ENCODE results near the gene UVRAG.

UVRAG gene

GRCh38 chr11:76148941-76149613, 334.1 kb downstream of the UVRAG start:
- no peak for DNase-seq (ENCODE audit: low read depth in 3 of 3)

- no peak for DNase-seq (ENCODE audit: low read depth in 3 of 3)
Observed at GRCh38 chr11:76149713-76150112, 334.7 kb downstream of the UVRAG start.

GRCh38 chr11:76150141-76150540, 335.1 kb downstream of the UVRAG start:
- DNase-seq (ENCODE audit: low read depth in 3 of 3) = no peak

GRCh38 chr11:76151556-76152085, 336.6 kb downstream of the UVRAG start:
- DNase-seq (ENCODE audit: low read depth in 3 of 3) = no peak

GRCh38 chr11:76152086-76152681, 337.2 kb downstream of the UVRAG start:
- peak; percentile 83 to 89 (median 85) for DNase-seq (ENCODE audit: low read depth in 3 of 3)

- no peak for DNase-seq (ENCODE audit: low read depth in 3 of 3)
Observed at GRCh38 chr11:76152741-76153570, 337.9 kb downstream of the UVRAG start.

- DNase-seq (ENCODE audit: low read depth in 3 of 3) = no peak
Observed at GRCh38 chr11:76153571-76153923, 338.5 kb downstream of the UVRAG start.

- no peak for DNase-seq (ENCODE audit: low read depth in 3 of 3)
Observed at GRCh38 chr11:76155500-76156227, 340.7 kb downstream of the UVRAG start.

GRCh38 chr11:76156971-76157427, 342.0 kb downstream of the UVRAG start:
- no peak for DNase-seq (ENCODE audit: low read depth in 3 of 3)

GRCh38 chr11:76157891-76158290, 342.9 kb downstream of the UVRAG start:
- DNase-seq (ENCODE audit: low read depth in 3 of 3) = no peak

GRCh38 chr11:76158394-76159302, 343.6 kb downstream of the UVRAG start:
- no peak for DNase-seq (ENCODE audit: low read depth in 3 of 3)

- DNase-seq (ENCODE audit: low read depth in 3 of 3) = no peak
Observed at GRCh38 chr11:76159303-76159937, 344.4 kb downstream of the UVRAG start.

- no peak for DNase-seq (ENCODE audit: low read depth in 3 of 3)
Observed at GRCh38 chr11:76159983-76160661, 345.1 kb downstream of the UVRAG start.

- DNase-seq (ENCODE audit: low read depth in 3 of 3) = no peak
Observed at GRCh38 chr11:76160856-76161255, 345.8 kb downstream of the UVRAG start.

GRCh38 chr11:76161261-76161961, 346.4 kb downstream of the UVRAG start:
- DNase-seq (ENCODE audit: low read depth in 3 of 3) = no peak

GRCh38 chr11:76162336-76163288, 347.6 kb downstream of the UVRAG start:
- no peak for DNase-seq (ENCODE audit: low read depth in 3 of 3)

GRCh38 chr11:76163289-76163880, 348.4 kb downstream of the UVRAG start:
- no peak for DNase-seq (ENCODE audit: low read depth in 3 of 3)
